Measurements from ENCODE around the gene LVRN. TPM values are rescaled to one million over a fixed set of nuclear protein-coding genes. Genes with fewer than 3 reads are reported as not detected.

The LVRN gene
- polyA plus RNA-seq, 4 donors = 0.51 to 1.7 (median 1.0) TPM

DNA sequence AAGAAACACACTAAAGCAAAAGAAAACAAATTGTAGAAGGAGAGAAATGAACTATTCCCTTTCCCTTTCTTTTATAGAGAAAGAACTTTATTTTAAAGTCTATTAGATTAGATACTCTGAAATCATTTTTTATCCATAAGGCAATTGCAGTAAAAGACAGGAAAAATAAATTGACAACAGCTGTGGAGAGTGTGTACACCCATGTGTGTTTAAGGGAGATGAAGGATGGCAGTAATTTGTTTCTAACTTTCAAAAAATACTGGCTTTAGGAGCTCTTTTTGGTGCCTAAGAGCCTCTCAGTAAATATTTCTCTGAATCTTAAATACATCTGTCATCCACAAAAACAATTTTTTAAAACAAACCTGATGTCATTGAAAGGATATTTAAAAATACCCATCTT is 51.7 kb downstream of the LVRN start:
- DNase-seq (ENCODE audit: low read depth in 4 of 4, low spot score in 2 of 4) = no peak

DNA sequence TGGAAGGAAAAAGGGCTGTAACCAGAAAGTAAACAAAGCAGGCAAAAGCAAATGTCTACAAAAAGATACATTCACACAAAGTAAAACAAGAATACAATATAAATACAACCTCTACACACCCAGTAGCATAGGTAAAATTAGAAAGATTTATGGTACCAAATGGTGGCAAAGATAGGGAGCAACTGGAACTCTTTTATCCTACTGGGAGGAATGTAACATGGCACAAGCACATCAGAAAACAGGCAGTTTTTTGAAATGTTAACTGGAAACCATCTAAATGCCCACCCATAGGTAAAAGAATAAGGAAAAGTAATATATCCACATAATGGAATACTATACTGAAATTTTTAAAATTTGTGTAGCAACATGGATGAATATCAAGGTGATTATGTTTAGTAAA is 61.3 kb downstream of the LVRN start:
- no peak for DNase-seq (ENCODE audit: low read depth in 4 of 4, low spot score in 2 of 4)

DNA sequence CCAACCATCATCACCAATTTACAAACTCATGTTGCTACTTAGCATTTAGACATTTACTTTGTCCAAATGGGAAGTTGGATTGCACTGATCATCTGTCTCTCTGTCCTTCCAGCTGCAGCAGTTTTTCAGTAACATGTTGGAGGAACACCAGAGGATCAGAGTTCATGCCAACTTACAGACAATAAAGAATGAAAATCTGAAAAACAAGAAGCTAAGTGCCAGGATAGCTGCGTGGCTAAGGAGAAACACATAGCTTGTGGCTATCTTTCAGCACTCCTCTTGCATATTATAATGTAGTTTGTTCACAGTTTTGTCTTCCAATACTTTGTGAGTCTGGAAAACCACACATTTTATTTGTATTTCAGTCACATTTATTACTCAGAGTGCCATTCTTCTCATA is 63.6 kb downstream of the LVRN start:
- DNase-seq (ENCODE audit: low read depth in 4 of 4, low spot score in 2 of 4) = no peak

DNA sequence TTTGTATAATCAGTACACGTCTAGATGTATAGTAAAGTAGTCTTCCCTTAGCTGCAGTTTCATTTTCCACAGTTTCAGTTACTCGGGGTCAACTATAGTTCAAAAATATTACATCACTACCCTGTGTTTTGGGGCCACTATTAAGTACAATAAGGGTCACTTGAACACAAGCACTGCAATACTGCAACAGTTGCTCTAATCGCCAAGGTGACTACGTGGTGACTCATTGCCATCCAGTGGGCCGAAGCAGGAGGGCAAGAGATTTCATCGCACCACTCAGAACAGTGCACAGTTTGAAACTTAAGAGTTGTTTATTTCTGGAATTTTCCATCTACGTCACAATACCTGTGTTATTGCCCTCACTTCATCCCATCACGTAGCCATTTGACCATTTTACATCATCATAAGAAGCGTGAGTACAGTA is 69.8 kb downstream of the LVRN start, which contains the start of gene ARL14EPL:
Gene ARL14EPL, plus strand, starts transcription at position 379 of the 424 bp plus-strand sequence. CDS start 18,994 bp downstream, outside the sequence.
- no peak for DNase-seq (ENCODE audit: low read depth in 4 of 4, low spot score in 2 of 4)

DNA sequence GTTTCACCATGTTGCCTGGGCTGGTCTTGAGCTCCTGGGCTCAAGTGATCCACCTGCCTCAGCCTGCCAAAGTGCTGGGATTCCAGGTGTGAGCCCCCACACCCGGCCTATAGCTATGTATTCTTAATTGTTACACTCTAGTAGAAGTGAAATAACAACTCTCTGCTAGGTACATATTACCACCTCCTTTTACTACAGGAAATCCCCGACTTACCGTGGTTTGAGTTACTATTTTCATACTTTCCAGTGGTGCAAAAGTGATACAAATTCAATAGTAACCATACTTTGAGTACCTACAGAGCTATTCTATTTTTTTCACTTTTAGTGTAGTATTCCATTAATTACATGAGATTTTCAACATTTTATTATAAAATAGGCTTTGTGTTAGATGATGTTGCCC is 70.7 kb downstream of the LVRN start:
- no peak for DNase-seq (ENCODE audit: low read depth in 4 of 4, low spot score in 2 of 4)

DNA sequence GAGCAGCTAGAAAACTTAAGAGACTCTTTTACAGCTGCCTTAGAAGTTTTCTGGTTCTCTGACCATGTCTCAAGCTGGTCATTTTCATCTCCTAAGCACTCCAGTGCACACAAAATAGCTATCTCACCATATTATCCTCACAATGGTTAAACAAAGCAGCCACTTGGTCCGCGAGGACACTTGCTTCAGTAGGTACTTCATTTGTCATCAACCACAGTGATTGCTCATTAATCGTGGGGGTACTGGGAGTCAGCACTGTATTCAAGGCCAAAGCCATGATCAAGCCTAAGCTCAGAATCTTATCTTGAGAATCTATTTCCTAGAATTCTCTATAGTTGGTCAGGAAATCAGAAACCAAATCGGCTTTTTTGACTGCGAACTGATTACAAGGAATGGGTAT is 72.8 kb downstream of the LVRN start:
- DNase-seq (ENCODE audit: low read depth in 4 of 4, low spot score in 2 of 4) = no peak

DNA sequence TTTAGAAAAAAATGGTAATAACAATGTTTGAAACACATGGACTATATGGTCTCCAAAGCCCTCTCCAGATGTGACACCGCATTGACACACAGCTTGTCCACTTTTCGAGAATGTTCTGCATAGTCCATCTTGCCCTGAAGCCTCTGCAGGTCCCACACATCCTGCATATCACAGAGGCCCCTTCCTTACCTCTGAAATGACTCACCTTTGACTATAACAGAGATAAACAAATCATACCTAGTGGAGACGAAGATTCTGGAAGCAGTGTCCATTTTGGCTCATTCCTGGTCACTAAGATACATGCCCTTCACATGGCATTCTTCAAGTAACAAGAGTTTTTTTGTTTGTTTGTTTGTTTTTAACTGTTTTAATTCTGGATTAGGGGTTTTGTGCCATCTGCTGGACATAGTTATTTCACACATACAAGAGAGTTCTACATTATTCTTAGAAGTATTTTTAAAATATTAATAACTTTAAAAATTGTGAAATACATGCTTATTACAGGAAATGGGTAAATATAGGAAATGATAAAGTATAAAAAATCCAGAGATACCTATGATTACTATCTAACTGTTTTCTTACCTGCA is 75.1 kb downstream of the LVRN start:
- no peak for DNase-seq (ENCODE audit: low read depth in 4 of 4, low spot score in 2 of 4)

DNA sequence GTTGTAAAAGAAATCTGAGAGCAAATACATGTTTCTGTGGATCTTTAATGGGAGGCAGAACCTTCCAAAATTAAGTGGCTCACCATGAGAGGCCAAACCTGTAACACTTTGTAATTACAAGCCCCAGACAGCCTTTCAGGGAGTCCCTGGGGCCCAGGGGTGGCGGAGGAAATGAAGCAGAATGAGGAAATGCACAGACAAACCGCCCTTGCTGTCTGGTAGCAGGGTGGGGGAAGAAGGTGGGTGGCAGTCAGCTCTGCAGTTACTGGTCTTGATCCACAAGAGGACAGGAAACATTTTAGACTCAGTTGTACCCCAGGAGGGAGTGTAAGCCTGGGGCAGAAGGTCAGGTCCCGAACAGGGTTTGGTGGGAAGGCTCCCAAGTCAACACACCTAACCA is 76.5 kb downstream of the LVRN start:
- DNase-seq (ENCODE audit: low read depth in 4 of 4, low spot score in 2 of 4) = no peak

DNA sequence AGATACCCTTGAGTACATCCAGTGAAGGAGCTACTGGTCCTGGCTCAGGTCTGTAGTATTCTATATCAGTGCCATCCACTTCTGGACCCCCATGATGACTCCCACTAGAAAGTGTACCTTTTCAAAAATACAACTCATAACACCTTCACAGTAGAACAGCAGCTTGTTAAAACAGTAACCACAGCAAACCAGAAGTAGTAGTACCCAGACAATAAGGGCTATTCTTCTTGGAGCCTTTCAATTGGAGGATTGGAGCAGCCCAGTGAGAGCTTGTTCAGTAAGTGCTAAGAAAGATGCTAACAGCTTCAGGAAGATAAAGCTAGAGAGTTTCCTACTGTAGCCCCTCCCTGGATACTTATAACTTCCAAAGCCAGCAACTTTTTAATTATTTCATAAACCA is 80.1 kb downstream of the LVRN start:
- no peak for DNase-seq (ENCODE audit: low read depth in 4 of 4, low spot score in 2 of 4)

DNA sequence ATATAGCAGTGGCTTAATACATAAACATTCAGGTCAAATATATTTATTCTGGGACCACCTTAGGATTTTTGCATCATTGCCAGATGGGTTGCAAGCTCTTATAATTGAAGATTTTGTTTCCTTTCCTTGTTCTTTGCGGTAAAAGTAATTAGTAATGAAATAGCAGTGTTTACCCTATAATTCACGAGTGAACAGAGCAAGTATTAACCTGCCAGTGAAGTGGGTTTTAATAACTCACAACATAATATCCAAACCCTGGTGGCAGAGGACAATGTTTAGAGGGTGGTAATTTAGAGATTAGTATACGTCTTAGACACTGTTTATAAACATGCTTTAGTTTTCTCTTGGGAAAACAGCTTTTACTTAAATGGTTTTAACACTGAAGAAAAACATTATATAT is 81.8 kb downstream of the LVRN start:
- no peak for DNase-seq (ENCODE audit: low read depth in 4 of 4, low spot score in 2 of 4)

DNA sequence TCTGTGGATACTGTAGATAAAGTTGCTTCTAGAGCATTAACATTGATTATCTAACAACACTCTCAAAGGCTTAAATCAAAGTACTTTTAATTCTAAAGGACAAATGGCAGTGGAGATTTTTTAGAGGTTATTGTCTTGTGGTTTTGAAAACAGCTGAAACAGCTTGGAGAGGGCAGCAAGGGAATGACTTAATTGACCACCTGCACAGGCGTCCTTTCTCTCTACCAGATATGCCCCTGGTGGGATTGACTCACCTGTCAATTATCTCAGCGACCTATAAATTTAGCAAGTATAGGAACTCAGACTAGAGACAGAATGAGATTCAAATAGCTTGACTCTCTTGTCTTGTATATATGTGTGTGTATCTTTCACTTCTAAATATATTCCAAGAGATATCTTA is 83.5 kb downstream of the LVRN start:
- DNase-seq (ENCODE audit: low read depth in 4 of 4, low spot score in 2 of 4) = no peak

DNA sequence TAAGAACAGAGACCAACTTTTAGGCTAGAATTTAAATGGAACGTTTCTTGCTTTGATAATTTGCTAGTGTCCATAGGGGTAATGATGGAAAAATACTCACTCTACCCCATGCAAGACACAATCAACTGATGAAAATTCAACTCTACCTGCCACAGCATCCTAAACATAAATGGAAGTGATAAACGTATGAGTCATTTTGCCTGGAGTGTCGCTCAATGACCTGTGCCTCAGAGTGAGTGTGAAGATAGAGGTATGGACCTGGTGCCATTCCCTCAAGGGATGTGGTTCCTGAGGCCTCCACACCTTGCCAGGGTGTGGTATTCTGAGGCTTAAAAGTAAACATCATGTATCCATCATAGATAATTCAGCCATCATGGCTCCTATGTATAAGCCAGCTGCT is 84.0 kb downstream of the LVRN start:
- DNase-seq (ENCODE audit: low read depth in 4 of 4, low spot score in 2 of 4) = no peak

DNA sequence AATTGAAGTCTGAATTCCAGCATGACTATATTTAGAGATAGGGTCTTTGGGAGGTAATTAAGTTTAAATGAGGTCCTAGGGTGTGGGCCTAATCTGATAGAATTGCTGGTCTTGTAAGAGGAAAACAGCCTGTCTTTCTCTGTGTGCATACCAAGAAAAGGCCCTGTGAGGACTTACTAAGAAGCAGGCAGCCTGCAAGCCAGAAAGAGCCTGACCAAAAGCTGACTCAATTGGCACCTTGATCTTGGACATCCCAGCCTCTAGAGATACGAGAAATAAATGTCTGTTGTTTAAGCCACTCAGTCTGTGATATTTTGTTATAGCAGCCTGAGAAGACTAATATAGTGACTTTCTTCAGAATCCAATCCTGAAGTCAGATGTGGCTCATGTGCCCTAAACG is 84.5 kb downstream of the LVRN start:
- no peak for DNase-seq (ENCODE audit: low read depth in 4 of 4, low spot score in 2 of 4)

DNA sequence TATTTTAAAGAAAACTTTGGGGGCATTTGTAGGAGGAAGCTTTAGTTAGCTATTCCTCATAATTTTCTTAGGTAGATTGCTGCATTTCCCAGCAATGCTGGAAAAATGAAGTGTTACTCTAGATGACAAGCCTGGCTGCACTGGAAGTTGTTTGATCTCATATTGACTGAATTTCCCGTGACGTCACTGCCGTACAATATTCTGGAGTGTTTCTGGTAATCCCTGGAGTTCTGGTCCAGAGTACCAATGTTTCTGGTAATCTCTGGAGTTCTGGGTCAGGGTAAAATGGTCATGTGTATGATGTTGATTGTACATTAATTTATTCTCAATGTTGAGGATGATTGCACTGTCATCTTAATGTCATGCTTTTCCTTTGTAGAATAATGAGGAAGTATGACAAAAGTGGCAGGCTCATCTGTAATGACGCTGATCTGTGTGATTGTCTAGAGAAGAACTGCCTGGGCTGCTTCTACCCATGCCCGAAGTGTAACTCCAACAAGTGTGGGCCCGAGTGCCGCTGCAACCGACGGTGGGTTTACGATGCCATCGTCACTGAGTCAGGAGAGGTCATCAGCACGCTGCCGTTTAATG is 96.2 kb downstream of the LVRN start:
- no peak for DNase-seq (ENCODE audit: low read depth in 4 of 4, low spot score in 2 of 4)

DNA sequence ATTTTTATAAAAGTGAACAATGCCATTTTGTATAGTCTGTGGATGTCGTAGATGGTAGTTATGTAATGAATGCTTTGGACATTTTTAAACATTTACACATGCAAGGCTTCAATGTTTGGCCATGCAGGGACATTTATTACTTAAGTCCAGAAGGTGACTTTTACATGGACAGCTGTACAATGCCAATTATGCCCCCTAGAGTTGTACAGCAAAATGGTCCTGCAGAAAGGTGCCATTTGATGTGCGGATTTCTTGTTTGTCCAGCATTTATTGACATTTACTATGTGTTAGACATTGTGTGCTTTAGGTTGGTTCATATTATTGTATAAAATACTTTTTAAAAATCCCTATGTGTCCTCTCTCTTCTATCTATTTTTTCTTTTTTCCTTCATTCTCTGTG is 100.1 kb downstream of the LVRN start:
- DNase-seq (ENCODE audit: low read depth in 4 of 4, low spot score in 2 of 4) = no peak

DNA sequence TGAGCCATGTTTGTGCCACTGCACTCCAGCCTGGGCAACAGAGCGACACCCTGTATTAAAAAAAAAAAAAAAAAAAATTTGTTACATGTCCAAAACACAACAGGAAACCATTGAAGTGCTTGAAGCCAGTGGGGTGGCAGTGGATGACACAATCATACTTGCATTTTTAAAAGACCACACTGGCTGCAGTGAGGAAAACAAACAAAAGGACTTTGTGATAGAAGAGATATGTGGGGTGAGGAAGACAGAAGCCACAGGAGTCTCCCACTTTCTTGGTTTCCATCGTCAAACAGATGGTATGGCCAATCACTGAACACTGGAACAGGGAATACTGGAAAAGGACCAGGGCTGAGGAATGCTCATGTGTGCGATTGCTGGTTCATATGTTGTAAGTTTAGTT is 101.7 kb downstream of the LVRN start:
- no peak for DNase-seq (ENCODE audit: low read depth in 4 of 4, low spot score in 2 of 4)

DNA sequence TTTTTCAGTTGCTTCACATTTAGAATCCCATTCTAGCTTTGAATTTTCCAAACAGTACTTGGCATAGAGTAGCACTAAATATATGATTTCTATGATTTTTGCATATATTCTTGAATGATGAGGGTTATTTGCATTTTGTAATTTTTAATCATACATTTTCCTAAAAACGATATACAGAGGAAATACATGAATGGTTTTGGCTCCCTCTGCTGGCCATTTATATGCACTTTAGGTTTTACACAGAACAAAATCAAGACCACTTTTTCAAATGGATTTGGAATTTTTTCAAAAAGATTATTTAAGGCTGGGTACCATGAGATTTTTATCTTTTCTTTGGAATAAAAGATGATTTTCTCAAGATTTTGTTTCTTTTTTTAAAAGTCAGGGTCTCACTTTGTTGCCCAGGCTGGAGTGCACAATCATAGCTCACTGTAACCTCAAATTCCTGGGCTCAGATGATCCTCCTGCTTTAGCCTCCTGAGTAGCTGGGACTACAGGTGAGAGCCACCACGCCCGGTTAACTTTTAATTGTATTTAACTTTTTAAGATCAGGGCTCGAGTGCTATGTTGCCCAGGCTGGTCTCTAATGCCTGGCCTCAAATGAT is 105.9 kb downstream of the LVRN start:
- peak in 2 of 4 donors; percentile 31 to 34 for DNase-seq (ENCODE audit: low read depth in 4 of 4, low spot score in 2 of 4)

DNA sequence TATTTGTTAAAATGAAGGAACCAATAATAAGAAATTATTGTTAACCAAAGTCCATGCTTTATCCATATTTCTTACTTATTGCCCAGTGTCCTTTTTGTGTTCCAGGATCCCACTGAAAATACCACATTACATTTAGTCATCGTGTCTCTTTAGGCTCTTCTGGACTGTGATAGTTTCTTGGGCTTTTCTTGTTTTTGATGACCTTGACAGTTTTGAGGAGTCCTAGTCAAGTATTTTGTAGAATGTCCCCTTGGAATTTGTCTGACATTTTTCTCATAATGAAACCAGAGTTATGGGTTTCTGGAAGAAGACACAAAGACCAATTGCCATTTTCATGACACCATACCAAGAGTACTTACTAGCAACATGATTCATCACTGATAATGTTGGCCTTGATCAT is 108.9 kb downstream of the LVRN start:
- DNase-seq (ENCODE audit: low read depth in 4 of 4, low spot score in 2 of 4) = no peak

DNA sequence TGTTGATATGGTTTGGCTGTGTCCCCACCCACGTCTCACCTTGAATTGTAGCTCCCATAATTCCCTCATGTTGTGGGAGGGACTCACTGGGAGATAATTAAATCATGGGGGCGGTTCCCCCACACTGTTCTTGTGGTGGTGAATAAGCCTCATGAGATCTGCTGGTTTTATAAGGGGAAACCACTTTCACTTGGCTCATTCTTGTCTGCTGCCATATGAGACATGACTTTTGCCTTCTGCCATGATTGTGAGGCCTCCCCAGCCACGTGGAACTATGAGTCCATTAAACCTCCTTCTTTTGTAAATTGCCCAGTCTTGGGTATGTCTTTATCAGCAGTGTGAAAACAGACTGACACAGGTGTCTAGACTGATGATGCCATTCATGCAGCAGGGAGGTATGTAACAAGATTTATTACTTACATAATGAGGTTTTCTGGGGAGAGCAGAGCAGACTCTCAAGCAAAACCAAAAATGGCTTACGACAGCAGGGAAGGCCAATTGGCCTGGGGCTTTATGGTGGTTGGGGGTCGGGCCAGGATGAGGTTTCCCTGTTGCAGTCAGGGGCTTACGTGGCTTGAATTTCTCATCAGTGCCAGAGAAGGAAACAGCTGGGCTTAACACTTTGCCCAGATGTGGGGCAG is 113.0 kb downstream of the LVRN start:
- DNase-seq (ENCODE audit: low read depth in 4 of 4, low spot score in 2 of 4) = no peak

DNA sequence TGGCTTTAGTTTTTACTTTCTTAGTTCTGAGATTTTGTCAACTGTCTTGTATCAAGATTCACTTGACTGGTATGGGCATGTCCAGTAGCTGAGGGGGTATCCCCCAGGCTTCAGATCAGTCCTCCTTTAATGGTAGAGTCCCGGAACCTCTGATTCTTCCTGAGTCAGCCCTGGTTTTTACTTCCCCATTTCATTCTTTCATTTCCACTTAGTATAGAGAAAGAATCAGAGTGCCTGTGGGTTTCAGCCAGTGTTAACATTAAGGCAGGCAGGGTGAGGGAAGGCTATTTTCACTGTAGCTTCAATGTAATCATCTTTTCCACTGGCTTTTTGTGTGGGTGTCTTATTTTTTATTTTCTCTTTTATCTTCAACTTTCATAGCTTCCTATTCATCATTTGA is 114.2 kb downstream of the LVRN start:
- no peak for DNase-seq (ENCODE audit: low read depth in 4 of 4, low spot score in 2 of 4)

All from left renal cortex interstitium (tissue), 4 donors.